ENCODE results near the gene RNPEPL1.

- no peak for TF ChIP-seq CTCF (IDR thresholded peaks at IDR 0.05; ENCODE audit: insufficient read depth, low read depth, low read length)
- no peak for TF ChIP-seq EZH2 (IDR thresholded peaks at IDR 0.05; ENCODE audit: insufficient read depth, low read length)
Observed at GRCh38 chr2:240623531-240624010, 55.3 kb downstream of the RNPEPL1 start.
